Measurements from ENCODE around the gene ACOT12.
"Not testable (repeated sequence)": the region's sequence is repeated elsewhere in the genome, so short reads cannot be mapped to it uniquely, and the experiment has no call there.

The ACOT12 gene

GRCh38 chr5:81398741-81399140, 4.8 kb upstream of the ACOT12 start:
- no peak for DNase-seq

DNA sequence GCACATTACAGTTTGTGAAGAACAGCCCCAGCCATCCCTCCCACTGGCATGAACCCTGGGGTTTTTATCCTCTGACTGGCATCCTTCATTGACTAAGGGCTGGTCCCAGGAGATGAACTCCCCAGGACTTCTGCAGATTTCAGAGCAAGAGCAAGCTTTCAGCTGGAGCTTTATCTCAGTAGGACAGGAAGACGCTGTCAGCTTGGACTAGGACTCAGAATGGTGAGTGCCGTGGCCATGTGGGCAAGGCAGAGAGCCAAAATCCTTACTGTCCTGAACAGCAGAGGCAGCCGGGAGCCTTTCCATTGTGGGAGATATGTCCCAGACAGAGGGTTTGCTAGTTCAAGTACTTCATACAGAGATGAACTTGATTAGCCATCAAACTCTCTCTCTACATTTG, 3.2 kb upstream of the ACOT12 start:
- DNase-seq = no peak

DNA sequence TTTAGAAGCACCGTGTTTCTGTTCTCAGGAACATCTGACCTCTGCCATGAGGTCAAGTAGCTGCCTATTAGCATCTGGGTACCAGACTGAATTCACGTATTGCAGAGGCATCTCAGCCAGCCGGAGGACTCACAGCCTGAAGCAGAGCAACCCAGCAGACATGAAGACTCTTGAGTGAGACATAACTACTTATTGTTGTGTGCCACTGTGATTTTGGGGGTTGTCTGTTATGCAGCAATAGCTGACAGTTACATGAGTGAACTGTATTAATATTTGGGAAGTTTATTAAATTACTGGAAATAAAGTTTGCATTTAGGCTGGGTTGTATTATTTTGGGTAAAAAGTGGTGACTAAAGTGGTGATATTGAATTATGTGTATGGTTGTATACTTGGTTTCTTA, 1.3 kb upstream of the ACOT12 start:
- no peak for DNase-seq

DNA sequence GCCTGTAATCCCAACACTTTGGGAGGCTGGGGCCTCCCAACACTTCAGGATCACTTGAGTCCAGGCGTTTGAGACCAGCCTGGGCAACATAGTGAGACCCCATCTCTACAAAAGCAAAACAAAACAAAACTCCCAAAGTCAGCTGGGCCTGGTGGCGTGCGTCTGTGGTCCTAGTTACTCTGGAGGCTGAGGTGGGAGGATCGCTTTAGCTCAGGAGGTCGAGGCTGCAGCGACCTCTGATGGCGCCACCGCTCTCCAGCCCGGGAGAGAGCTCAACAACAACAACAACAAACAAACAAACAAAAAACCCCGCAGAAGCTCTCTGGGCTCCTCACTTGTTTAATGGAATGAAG, 528 bp downstream of the ACOT12 start:
- DNase-seq = no peak

DNA sequence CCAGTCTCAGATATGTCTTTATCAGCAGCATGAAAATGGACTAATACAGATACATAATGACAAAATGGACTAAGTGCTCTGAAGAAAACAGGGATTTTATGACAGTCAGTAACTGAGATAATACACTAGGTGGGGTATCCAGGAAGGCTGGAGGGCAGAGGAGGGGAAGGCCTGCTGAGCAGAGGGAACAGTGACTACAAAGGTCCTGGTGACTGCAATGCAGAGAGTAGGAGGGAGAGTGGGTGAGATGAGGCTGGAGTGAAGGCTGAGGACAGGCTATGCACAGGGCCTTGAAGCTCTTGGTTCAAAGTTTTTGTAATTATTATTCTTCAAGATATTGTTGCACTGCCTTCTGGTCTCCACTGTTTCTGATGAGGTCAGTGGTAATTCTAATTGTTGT, 4.9 kb downstream of the ACOT12 start:
- no peak for DNase-seq

- no peak for DNase-seq
These were observed 5.8 kb downstream of the ACOT12 start for GRCh38 chr5:81388169-81388568.

- DNase-seq = no peak
These were observed 10.1 kb downstream of the ACOT12 start for GRCh38 chr5:81383867-81384266.

DNA sequence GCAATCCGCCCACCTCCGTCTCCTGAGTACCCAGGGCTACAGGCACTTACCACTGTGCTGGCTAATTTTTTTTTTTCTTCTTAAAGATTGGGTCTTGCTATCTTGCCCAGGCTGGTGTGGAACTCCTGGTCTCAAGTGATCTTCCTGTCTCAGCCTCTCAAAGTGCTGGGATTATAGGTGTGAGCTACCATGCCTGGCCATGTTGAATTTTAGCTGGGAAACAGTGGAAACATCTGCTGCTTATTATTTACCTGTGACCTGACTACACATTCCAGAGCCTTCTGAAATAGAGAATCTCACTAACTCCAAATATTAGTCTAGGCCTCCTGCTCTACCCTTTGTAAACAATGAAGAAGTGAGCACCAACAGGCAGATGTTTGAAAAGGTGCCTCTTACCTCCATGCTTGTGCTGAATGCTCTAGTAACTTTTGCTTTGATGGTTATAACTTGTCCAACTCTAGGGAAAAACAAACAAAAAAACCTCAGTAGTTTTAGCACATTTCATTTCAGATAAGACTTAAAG, 22.5 kb downstream of the ACOT12 start:
- DNase-seq = no peak

DNA sequence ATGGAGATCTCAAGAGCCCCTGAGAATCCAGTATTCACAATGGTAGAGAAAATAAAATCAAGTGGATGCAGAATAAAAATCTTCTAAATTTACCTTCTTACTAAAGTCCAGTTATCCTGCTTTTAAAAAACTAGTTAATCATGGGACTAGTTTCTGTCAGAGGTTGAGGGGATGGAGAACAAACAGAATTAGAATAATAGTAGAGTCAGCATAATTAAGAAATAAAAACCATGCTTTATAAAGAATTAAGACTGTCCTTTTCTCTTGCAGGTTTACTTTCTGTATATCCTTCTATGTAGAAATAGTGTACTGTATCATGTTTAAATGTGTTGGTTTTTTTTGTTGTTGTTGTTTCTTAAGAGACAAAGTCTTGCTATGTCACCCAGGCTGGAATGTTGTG, 23.0 kb downstream of the ACOT12 start:
- DNase-seq = no peak

- DNase-seq = no peak
These were observed 28.4 kb downstream of the ACOT12 start for GRCh38 chr5:81365541-81365940.

- no peak for DNase-seq
These were observed 30.7 kb downstream of the ACOT12 start for GRCh38 chr5:81363093-81363871.

GRCh38 chr5:81361600-81361999, 32.3 kb downstream of the ACOT12 start:
- no peak for DNase-seq

DNA sequence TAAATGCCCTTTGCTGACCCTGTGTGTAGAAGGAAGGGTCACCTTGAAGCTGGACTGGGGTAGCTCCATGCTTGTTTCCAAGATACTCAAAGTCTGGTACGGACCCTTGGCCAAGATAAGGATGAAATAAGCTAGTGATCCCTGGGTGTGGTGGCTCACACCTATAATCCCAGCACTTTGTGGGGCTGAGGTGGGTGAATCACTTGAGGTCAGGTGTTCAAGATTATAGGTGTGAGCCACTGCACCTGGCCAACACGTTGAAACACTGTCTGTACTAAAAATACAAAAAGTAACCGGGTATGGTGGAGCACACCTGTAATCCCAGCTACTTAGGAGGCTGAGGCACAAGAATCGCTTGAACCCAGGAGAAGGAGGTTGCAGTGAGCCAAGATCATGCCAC, 33.3 kb downstream of the ACOT12 start:
- no peak for DNase-seq

GRCh38 chr5:81359881-81360280, 34.1 kb downstream of the ACOT12 start:
- DNase-seq = no peak

- DNase-seq = no peak
These were observed 34.8 kb downstream of the ACOT12 start for GRCh38 chr5:81359108-81359507.

DNA sequence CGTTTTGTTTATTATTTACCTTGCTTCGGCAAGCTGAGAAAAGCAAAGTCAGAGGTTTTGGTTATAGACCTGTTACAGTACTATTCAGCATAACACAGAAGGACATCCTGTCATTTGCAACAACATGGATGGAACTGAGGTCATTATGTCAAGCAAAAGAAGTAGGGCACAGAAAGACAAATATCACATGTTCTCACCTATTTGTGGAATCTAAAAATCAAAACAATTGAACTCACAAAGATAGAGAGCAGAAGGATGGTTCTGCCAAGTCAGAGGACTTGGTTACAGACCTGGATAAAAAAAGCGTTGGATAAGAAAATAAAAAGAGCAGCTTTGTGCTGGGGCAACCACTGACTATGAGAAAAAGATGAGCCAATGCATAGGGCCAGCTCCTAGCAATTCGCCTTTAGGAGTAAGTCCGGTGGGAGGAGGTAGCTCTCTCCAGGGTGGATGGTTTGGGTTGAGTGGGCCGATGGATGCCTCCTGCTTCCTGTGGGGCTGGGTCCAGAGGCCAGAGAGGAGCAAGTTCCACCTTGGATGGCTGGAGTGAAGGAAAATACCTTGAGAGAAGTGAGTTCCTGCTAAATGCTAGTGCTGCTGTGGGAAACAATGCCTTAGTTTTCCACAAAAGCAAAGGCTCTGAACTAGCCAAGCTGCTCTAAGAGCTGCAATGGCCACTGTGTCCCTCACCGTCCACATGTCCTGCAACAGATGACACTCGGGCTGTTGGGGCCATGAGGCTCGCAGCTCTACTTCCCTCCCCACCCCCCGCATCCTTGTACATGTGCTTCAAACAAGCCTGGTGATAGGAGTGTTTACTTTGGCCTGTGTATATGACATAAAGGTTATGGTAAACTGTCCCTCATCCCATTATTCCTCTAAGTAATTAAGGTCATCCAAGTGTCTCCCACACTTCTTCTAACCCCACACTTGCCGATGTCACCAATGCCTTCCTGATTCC, 38.4 kb downstream of the ACOT12 start:
- no peak for DNase-seq

DNA sequence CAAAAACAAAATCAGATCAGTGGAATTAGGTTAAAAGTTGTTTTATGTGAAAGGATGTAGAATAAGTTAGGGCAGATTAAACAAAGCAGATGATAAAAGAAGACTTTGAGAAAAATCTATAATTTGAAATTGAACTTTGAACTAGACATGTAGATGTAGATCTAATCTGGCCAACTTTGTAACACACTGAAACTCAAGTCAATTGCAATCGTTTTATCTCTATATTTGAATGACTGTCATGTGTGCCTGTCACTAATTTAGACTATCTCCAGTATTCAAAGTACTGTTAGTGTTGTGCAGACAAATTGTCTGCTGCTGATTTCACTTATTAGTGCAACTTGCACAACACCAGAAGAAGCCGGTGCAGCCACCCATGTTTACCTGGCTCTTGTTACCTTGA, 39.8 kb downstream of the ACOT12 start:
- no peak for DNase-seq

GRCh38 chr5:81353189-81353588, 40.7 kb downstream of the ACOT12 start:
- no peak for DNase-seq

GRCh38 chr5:81350507-81350906, 43.4 kb downstream of the ACOT12 start:
- DNase-seq = no peak

DNA sequence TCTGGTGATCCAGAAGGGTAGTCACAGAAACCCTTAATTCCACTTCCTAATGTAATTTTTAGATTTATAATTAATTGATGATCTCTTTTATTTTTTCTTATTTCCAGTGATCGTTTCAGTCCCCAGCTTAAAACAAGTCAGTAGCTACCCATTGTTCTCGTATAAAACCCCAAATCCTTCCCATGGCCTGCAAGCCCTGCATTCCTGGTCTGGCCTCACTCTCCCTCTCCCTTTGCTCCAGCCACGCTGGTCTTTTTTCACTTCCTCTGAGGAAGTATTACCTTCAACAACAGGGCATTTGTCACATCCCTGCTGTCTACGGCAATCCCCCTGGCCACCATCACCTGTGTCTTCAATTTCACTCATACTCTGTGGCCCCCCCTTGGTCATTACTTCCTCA, 44.8 kb downstream of the ACOT12 start:
- no peak for DNase-seq

DNA sequence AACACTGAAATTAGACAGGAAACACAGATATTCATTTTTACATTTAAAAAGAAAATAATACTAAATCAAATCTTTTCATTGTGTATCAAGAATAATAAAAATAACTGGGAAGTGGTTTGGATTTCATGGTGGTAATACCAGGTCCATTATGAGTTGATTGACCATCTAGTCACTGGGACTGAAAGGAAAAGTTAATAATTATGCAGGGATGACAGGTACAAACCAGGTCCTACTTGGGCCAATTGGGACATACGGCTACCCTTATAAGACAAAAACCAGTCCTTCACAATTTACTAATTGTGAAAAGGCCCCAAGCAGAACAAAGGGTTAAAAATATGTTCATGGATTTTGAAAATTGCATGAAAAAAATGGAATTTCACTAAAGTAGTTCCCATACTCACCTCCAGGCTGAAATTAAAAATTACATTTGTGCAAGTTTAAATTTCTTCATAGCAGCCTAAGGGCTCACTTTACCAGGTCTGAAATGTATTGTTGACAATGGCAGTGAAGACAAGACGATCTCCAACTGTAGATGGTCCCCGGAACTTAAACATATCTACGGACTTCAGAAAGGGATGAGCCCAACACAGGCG, 48.4 kb downstream of the ACOT12 start:
- DNase-seq = no peak

DNA sequence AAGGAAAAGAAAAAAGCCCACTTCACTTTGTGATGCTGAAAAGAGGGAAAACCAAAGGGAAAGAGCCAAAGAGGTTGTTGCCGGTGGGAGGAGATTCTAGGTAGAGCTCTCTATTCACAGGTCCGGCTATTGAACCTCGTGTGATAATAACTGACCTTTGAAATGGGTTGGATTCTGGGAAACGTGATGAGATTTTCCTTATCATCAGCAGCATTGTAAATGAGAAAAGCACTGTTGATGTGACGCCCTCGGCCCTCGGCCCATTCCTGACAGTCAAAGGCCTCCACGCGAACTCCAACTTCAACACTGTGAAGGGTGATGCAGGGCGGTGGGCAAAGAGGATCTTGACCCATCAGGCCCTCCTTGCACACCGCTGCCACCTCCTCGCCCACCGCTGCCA, 49.2 kb downstream of the ACOT12 start:
- DNase-seq = no peak

DNA sequence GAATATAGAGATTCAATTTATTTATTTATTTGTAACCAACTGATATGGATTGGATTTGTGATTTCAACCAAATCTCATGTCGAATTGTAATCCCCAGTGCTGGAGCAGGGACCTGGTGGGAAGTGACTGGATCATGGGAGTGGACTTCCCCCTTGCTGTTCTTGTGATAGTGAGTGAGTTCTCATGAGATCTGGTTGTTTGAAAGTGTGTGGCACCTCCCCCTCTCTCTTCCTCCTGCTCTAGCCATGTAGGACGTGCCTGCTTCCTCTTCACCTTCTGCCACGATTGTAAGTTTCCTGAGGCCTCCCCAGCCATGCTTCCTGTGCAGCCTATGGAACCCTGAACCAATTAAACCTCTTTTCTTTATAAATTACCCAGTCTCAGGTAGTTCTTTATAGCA, 55.7 kb downstream of the ACOT12 start:
- DNase-seq = not testable (repeated sequence)

DNA sequence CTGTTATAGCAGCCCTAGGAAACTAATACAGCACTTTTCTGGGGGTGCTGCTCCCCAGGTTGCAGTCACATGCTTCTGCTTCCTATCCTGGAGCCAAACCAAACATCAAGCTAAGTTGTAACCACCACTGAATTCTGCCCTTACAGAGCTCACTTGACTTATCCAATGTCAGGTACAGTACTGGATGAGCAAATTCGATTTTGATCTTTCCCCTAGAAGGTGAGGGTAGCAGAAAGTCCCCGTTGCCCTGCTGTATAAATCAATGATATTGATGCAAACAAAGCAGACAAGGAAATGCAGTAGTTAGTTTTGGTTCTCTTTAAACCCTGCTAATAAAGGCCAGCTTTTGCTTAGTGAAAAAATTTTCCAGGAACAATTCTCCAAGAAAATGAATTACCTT, 56.1 kb downstream of the ACOT12 start:
- no peak for DNase-seq
